ENCODE measurements around the gene GRM7.

GRCh38 chr3:7265736-7266135 is 404.8 kb downstream of the GRM7 start:
- no peak for TF ChIP-seq GATA2 (IDR thresholded peaks at IDR 0.05; ENCODE audit: low read depth, low read length)
- TF ChIP-seq GATA3 (IDR thresholded peaks at IDR 0.05; ENCODE audit: low read depth, low read length): no peak

Data from SH-SY5Y (cell line).